Activated T-helper 17 cell treated with anti-CD3 and anti-CD28 coated beads, Interleukin-2, amount 50 U/mL, for 72 hours (primary cell): ENCODE results near the gene THY1. TPM values are rescaled to one million over a fixed set of nuclear protein-coding genes. Genes with fewer than 3 reads are reported as not detected.

Experiments
- ATAC-seq: fragments of 150-1000 bp; cut with Tn5 transposase; replicated peaks from 2 replicates; pipeline ENCODE4 v1.10.0; 2021; ENCODE audit warnings: mild to moderate bottlenecking, moderate library complexity
- H3K27ac Mint-ChIP-seq: one replicate; pipeline ENCODE4 v1.8.0; 2022; ENCODE audit warnings: mixed read lengths
- H3K27me3 Mint-ChIP-seq: one replicate; pipeline ENCODE4 v1.8.0; 2022; ENCODE audit warnings: mixed read lengths
- H3K36me3 Mint-ChIP-seq: one replicate; pipeline ENCODE4 v1.8.0; 2022; ENCODE audit warnings: low read depth, mild to moderate bottlenecking, mixed read lengths
- H3K4me1 Mint-ChIP-seq: one replicate; pipeline ENCODE4 v1.8.0; 2022; ENCODE audit warnings: mixed read lengths
- H3K4me3 Mint-ChIP-seq: one replicate; pipeline ENCODE4 v1.8.0; 2022; ENCODE audit warnings: mild to moderate bottlenecking, mixed read lengths
- H3K9me3 Mint-ChIP-seq: one replicate; pipeline ENCODE4 v1.8.0; 2022; ENCODE audit warnings: mixed read lengths
- total RNA-seq, 2 donors: library from RNA; stranded (reverse); gene quantifications; one replicate each; pipeline ENCODE4 v1.2.3, GENCODE V29; 2022

Gene THY1
- total RNA-seq, 2 donors from 2014 or later, result 1.1 to 4.7 TPM

DNA sequence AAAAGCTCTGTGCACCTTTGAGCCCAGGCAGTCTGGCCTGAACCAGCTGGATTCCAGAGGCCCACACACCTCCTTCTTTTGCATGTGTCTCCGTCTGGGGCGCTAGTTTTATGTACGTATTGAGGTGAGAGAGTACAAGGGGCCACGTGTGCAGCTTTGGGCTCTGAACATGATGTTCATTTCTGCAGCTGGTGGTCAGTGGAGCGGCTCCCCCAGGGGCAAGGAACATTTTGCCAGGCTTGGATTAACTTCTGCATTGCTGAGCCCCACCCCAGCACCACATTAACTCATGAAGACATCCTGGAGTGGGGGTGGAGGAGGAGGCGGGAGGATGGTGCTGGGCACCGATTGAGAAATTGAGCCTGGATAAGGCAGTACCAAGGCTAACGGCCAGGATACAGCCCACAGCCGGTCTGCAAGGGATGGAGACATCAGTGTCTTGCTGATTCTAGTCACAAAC is 55.3 kb downstream of the THY1 start:
- ATAC-seq, result no peak
- H3K9me3 Mint-ChIP-seq, result peaks cover 3% of the 10 kb centered on the region

More for the DNA sequence above, 55.3 kb downstream of the THY1 start:
- Mint-ChIP-seq H3K4me3 (no peak overlapping the region), H3K27ac (no peak overlapping the region), H3K4me1 (peaks cover 4% of the 10 kb centered on the region), H3K27me3 (peaks cover 37% of the 10 kb centered on the region), H3K36me3 (no peaks in the 10 kb centered on the region)

Other genes starting within 250 kb of the THY1 start
- under 1 TPM in 1 of 2 donors, not detected in 1; 0.19 TPM for gene NHERF4, start 237.7 kb downstream of the THY1 start, total RNA-seq
- gene CBL, start 216.8 kb downstream of the THY1 start, total RNA-seq, result 10 to 100 TPM; 35.9 to 41.7 TPM
- gene MCAM, start 106.0 kb downstream of the THY1 start, total RNA-seq, result 10 to 100 TPM in 1 of 2 donors, 1 to 10 TPM in 1; 8.2 to 31.1 TPM
- 10 to 100 TPM; 23.7 to 32.6 TPM for gene RNF26, start 88.6 kb downstream of the THY1 start, total RNA-seq
- not detected for gene C1QTNF5, start 82.3 kb downstream of the THY1 start, total RNA-seq
- not detected for gene MFRP, start 76.5 kb downstream of the THY1 start, total RNA-seq
- 1 to 10 TPM in 1 of 2 donors, under 1 TPM in 1; 0.52 to 1.3 TPM for gene USP2, start 41.5 kb downstream of the THY1 start, total RNA-seq